Psoas muscle (tissue), 8 donors: Measurements from ENCODE around the gene NSMF. TPM values are rescaled to one million over a fixed set of nuclear protein-coding genes. Genes with fewer than 3 reads are reported as not detected.

ENCODE experiments used
- ATAC-seq, 4 donors: fragments of 200-7000 bp; cut with Tn5 transposase; one replicate each; pipeline ENCODE4 v1.9.1; 2020; ENCODE audit warnings: moderate library complexity in 3 of 4, mild to moderate bottlenecking in 2 of 4
- DNase-seq, 2 donors: peaks; one replicate each; pipeline ENCODE4 v3.0.0-alpha.2; 2020
- H3K27ac ChIP-seq: fragments of 200-600 bp; one replicate; pipeline ENCODE4 v1.8.0; 2022
- H3K27me3 ChIP-seq, 3 donors: fragments of 200-600 bp in 1 of 3; one replicate each; pipeline versions ENCODE4 v1.6.1 to v1.8.0; 2013 to 2022; ENCODE audit warnings: low read length in 2 of 3, mild to moderate bottlenecking in 2 of 3, moderate library complexity in 1 of 3; ENCODE audit not compliant: insufficient read depth in 3 of 3
- H3K36me3 ChIP-seq, 2 donors: fragments of 200-600 bp in 1 of 2; one replicate each; pipeline versions ENCODE4 v1.6.1 to v1.8.0; 2013 to 2022; ENCODE audit warnings: low read depth in 1 of 2, mild to moderate bottlenecking in 1 of 2, moderate library complexity in 1 of 2; ENCODE audit not compliant: insufficient read depth in 1 of 2
- H3K4me1 ChIP-seq: fragments of 200-600 bp; one replicate; pipeline ENCODE4 v1.8.0; 2022
- H3K4me3 ChIP-seq: fragments of 200-600 bp; one replicate; pipeline ENCODE4 v1.8.0; 2022; ENCODE audit warnings: mild to moderate bottlenecking
- H3K9me3 ChIP-seq: fragments of 200-600 bp; one replicate; pipeline ENCODE4 v1.8.0; 2022
- CTCF ChIP-seq: fragments of 200-600 bp; IDR thresholded peaks from one replicate; pipeline ENCODE4 v1.8.0; 2022; ENCODE audit warnings: antibody characterized with exemption
- WGBS, 3 donors: extraction: QIAGEN DNeasy Blood & Tissue Kit; methylation state at CpG; one replicate each; pipeline versions ENCODE4 v1.1.6 to v1.1.7; 2013; 5-methylcytosine and 5-hydroxymethylcytosine counted together
- intact Hi-C, 2 donors: fragments of 100-400 bp; cut with DNase I; formaldehyde crosslinking; loops; one replicate each; pipeline versions ENCODE4 v1.11.0 to v1.14.2; 2022
- polyA plus RNA-seq, 3 donors: library from polyadenylated mRNA; stranded (reverse); fragments of 200-250 nt; gene quantifications; one replicate each; pipeline ENCODE4 v1.2.3, GENCODE V29; 2013
- total RNA-seq, 4 donors: library from RNA; stranded (reverse); fragmentation: NEBNext Ultra II Directional in 2 of 4; extraction: Animal tissue kit (Norgen Biotek cat#: 25700) in 2 of 4; gene quantifications; one replicate each; pipeline versions ENCODE4 v1.2.1 to v1.2.4, GENCODE V29; 2021 to 2023
- donor health status: healthy with polysubstance abuse.
- donor health status: DM: no; HTN: no; CAD: no; lungs with moderate emphysema.
- donor health status: Bipolar disorder and iron deficiency.
- donor health status: healthy.
- donor health status: DM: yes; HTN: yes; CAD: no.
- donor health status: DM: no; HTN: no; CAD: no.
- donor health status: DM: no; HTN: no; CAD: no.
- donor health status: DM: yes; HTN: yes; CAD: no.

The NSMF gene
- total and polyA plus RNA-seq, 7 donors, result 4.8 to 11.2 (median 6.4) TPM

- ATAC-seq (no peak), DNase-seq (no peak)
- 17 to 20% (median 19%) methylated on average over 6 to 7 of the region's 7 CpGs for WGBS, 3 donors
- no peak overlapping the region for H3K4me3 ChIP-seq
- peaks cover 3% of the 10 kb centered on the region for H3K4me1 ChIP-seq
- intact Hi-C loops, result no loop called here
- H3K9me3 ChIP-seq, result no peaks in the 10 kb centered on the region
- peaks cover 0 to 41% (median 5%) of the 10 kb centered on the region in 3 donors for H3K27me3 ChIP-seq
- H3K36me3 ChIP-seq, result no peaks in the 10 kb centered on the region
- TF ChIP-seq CTCF, result no peak
- H3K27ac ChIP-seq, result no peak overlapping the region
These were observed 17.2 kb downstream of the NSMF start for GRCh38 chr9:137441935-137442321.

GRCh38 chr9:137441289-137441934 is 17.7 kb downstream of the NSMF start, which contains the start of gene ENTPD8:
TSS of gene ENTPD8 (minus strand) at chr9:137441357. CDS start at chr9:137438285, 3,072 bp downstream.
- peaks cover 5% of the 10 kb centered on the region for H3K4me1 ChIP-seq
- 0 to 1% (median 1%) methylated on average over 17 to 61 of the region's 62 CpGs for WGBS, 3 donors
- peaks cover 0 to 44% (median 5%) of the 10 kb centered on the region in 3 donors for H3K27me3 ChIP-seq
- peak within 1 kb of the TSS; percentile 53 for H3K4me3 ChIP-seq
- no peak for TF ChIP-seq CTCF
- DNase-seq (peak; percentile 30 to 53), ATAC-seq (peak in 2 of 4 donors; percentile 24 to 42)
- no peak within 1 kb of the TSS for H3K27ac ChIP-seq
- no peaks in the 10 kb centered on the region for H3K36me3 ChIP-seq
- H3K9me3 ChIP-seq, result no peaks in the 10 kb centered on the region
- intact Hi-C loops, result no loop called here

GRCh38 chr9:137439158-137439714 is 19.9 kb downstream of the NSMF start:
- H3K9me3 ChIP-seq, result no peaks in the 10 kb centered on the region
- intact Hi-C loops, result no loop called here
- peaks cover 5% of the 10 kb centered on the region for H3K4me1 ChIP-seq
- H3K4me3 ChIP-seq, result no peak overlapping the region
- WGBS, 3 donors, result 39 to 58% (median 45%) methylated on average over 18 of the region's 18 CpGs
- DNase-seq, result peak; percentile 15 to 37
- H3K27ac ChIP-seq, result no peak overlapping the region
- no peaks in the 10 kb centered on the region for H3K36me3 ChIP-seq
- peaks cover 0 to 44% (median 5%) of the 10 kb centered on the region in 3 donors for H3K27me3 ChIP-seq
- ATAC-seq, result no peak
- TF ChIP-seq CTCF, result no peak

- Histone ChIP-seq H3K4me3 (no peak overlapping the region), H3K9me3 (no peaks in the 10 kb centered on the region), H3K36me3 (no peaks in the 10 kb centered on the region), H3K4me1 (peaks cover 5% of the 10 kb centered on the region), H3K27ac (no peak overlapping the region), H3K27me3 (peaks cover 0 to 44% (median 5%) of the 10 kb centered on the region in 3 donors)
- TF ChIP-seq CTCF, result no peak
- DNase-seq (peak; percentile 6 to 29), ATAC-seq (no peak)
- WGBS, 3 donors, result 72 to 74% (median 73%) methylated on average over 12 to 22 of the region's 22 CpGs
- intact Hi-C loops, result no loop called here
These were observed 20.5 kb downstream of the NSMF start for GRCh38 chr9:137438591-137439157.
